DMS 273 treated with DMSO at 0.1 percent for 48 hours (cell line): ENCODE data around the gene TNIP1.

Source experiments
- DNase-seq: peaks from one replicate; lab custom pipeline; 2025; lab: John Stamatoyannopoulos, UW

TNIP1 gene, protein sequence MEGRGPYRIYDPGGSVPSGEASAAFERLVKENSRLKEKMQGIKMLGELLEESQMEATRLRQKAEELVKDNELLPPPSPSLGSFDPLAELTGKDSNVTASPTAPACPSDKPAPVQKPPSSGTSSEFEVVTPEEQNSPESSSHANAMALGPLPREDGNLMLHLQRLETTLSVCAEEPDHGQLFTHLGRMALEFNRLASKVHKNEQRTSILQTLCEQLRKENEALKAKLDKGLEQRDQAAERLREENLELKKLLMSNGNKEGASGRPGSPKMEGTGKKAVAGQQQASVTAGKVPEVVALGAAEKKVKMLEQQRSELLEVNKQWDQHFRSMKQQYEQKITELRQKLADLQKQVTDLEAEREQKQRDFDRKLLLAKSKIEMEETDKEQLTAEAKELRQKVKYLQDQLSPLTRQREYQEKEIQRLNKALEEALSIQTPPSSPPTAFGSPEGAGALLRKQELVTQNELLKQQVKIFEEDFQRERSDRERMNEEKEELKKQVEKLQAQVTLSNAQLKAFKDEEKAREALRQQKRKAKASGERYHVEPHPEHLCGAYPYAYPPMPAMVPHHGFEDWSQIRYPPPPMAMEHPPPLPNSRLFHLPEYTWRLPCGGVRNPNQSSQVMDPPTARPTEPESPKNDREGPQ

DNA sequence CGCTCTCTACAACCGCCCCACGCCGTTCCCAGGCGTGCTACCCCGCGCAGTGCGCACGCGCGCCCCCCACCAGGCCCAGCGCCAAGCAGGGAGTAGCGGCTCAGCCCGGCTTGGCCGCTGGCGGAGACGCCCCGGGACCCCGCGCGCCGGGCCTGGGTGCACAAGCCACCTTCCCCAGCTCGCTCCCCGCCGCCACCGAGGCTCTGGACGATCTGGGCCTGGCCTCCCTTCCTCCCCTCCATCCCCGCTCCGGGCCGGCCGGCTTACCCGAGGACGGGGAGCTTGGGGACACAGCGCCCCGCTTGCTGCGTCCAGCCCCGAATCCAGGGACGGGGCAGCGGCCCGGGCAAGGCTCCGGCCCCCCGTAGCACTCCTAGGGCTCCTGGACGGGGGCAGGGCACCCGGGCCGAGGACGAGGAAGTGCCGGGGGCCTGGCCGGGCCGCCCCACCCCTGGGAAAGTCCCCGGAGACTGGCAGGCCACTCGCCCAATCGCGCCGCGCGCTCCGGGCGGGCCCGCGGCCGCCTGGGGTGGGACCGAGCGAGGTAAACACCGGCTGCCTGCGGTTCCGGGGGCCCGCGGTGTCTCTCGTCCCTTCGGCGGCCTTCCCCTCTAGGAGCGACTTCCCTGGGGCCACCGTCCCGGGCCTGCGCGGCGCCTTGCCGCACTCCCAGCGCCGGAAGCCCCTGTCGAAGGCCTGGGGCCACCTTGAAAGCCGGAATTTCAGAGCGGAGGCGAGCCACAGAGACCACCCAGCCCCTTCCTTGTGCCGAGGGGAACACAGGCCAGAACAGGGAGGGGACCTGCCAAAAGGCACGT is at the start of gene TNIP1:
Gene TNIP1, minus strand, starts transcription at position 422 of the 818 bp plus-strand sequence. CDS start 15,939 bp downstream, outside the sequence.
- peak; percentile 58 for DNase-seq

DNA sequence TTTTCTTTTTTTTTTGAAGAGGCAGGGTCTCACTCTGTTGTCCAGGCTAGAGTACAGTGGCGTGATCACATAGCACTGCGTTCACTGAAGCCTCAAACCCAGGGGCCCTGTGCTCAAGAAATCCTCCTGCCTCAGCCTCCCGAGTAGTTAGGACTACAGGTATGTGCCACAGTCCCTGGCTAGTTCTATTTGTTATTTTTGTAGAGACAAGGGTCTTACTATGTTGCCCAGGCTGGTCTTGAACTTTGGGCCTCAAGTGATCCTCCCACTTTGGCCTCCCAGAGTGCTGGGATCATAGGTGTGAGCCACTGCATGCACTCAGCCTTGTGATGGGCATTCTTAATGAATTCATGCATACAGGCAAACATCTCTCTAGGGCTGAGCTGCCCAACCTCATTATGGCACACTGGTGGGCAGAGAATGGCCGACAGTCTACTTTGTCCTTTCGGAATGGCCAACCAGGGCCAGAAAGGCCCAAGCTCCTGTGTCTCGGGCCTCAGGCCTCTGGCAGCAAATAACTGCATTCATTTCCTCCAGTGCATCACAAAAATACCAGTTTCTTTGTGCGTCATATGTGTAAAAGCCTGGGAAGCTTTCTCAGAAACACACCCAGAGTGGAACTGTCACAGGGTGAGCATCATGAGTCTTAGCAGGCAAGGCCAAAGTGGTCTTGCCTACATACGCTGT is 49.5 kb upstream of the TNIP1 start:
- DNase-seq, result no peak

DNA sequence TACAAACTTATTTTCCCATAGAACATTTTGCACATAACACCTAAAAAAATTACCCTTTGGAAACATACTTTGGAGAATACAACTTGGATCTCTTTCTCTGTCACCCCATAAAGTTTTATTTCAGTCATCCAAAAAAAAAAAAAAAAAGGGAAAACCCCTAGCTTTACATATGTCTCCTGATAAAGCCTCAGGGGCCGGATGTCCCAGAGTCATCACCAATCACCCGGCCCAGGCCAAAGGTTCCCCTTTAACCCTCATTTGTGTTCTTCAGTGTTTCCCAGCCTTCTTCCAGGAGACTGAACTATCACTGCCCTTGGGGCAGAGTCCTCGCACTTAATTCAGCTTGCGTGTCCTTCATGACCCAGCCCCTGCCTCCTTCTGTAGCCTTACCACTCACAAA is 48.0 kb upstream of the TNIP1 start:
- DNase-seq, result no peak

DNA sequence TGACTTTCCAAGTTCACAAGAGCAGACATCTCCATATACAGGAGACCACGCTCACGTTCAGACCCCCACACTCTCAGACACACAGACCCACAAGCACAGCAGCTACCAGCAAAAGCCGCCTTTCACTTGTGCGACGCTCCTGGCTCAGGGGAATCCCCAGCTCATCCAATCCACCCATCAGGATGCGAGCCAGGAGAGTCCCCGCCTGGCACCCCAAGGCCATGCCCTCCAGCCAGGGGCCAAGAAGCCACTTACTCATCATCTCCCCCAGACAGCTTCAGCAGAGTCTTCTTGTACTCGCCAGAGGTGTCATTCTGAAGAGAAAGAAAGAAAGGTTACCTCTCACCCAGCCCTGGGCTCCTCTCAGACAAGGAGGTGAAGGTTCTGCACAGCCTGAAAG is 47.1 kb upstream of the TNIP1 start:
- DNase-seq, result no peak

DNA sequence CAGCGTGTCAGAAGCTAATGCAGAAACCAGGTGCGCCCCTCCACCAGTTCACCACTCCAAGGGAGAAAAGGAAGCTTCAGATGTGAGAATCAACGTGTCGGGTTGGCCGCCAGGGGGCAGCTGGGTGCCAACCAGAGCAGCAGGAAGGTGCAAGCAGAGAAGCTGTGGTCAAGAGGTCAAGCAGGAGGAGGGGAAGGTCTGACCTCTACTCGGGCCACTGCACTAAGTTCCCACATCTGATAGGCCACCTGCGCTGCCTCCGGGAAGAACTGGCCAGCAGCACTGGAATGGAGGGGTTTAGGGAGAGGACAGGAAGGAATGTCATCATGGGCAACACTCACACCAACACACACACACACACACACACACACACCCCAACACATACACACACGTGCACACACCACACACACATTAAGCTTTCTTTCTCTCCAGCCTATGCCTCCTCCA is 45.4 kb upstream of the TNIP1 start:
- DNase-seq, result no peak

DNA sequence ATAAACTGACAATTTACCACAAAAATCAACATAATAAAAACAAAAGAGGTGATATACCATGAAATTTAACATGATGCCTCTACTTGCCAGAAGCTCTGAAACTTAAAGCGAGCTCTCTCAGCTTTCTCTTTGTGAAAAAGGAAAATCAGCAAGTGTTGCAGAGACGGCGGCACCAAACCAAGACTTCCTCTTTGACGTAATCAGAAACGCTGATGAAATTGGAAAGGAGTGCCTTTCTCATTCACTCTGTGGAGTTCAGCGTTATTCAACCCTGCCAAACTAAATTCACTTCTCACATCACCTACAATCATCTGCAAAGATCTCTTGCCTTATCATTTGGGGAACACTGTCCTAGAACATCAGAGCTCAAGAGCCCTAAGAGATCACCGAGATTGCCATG is 44.6 kb upstream of the TNIP1 start:
- no peak for DNase-seq

DNA sequence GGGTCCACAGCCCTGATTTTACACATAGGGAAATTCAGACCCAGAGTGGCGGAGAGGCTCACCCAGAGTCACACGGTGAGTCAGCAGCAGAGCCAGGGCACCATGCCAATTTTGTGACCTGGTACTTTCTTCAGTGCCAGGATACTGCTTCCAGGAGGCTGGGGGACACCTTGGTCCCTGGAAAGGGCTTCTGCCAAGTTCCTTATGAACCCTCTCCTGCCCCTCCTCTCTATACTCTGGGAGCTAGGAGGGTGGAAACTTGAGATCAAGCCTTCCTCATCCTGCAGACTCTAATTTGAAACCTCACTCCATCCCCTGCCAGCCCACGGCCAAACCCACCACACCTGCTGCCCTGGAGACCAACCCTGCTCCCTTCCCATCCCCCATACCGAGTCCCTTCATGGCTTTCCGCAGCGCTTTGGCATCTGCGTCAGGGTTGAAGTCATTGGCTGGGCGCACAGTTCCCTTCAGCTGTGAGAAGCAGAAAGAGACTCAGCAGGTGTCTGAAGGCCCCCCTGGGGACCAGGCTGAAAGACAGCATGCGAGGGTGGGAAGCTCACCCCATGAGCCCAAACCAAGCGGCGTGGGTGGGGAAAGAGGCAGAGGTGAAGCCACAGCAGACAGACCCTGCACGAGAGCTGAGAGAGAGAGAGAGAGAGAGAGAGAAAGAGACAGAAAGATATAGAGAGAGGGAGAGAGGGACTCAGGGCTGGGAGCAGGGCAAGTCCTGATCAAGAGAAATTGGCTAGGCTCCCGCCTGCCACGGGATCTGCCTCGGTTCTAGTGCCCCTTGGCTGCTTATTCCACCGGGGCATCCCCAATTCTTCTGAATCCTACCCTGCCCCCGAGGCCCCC is 43.3 kb upstream of the TNIP1 start:
- DNase-seq, result no peak

DNA sequence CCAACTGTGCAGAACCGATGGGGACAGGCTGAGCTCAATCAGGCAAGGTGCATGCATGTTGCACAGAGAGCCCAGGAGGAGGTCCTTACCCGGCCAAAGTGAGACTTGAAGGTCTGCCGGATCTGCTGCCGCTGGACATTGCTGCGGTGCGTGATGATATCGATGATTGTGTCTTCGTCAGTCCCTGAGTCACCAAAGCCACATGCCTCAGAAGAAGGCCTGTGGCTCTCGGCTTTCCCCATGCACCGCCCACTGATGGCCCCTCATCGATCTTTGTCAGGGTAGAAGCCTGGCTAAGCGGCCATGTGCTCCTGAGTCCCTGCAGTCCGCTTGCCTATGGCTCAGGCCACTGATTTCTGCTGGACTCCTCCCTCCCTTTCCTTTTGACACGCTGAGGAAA is 42.0 kb upstream of the TNIP1 start:
- no peak for DNase-seq

DNA sequence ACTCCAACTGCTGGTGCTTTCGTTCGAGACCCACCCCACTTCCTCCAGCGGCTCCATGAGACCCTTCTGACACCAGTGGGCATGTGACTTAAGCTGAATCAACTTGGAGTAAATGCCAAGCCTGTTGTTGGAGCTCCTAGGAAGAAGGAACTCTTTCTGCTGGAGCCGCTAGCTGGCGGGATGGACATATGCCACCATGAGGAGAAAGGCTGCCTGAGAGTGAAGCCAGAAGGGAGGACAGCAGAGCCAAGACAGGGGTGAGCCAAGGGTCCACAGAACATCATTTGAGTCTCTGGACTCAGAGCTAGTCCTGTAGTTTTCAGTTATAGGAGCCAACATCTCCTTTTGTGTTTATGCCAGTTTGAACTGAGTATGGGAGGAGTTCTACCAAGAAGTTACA is 40.8 kb upstream of the TNIP1 start:
- DNase-seq, result no peak

DNA sequence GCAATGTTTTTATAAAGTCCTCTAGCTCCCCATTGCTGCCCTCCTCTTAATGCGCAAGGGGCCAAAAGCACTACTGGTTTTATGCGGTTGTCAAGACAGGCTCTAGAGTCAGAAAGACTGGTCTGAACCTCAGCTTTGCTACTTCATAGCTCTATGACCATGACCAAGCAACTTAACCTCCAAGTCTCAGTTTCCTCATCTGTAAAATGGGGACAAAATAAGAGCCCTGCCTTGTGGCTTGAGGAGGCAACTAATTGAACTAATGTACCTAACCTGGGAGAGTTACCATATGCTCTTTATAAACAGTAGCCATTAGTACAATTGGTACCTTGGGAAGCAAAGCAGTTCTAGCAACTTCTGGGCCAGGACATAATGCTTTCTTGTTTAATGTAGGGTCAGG is 40.3 kb upstream of the TNIP1 start:
- no peak for DNase-seq

DNA sequence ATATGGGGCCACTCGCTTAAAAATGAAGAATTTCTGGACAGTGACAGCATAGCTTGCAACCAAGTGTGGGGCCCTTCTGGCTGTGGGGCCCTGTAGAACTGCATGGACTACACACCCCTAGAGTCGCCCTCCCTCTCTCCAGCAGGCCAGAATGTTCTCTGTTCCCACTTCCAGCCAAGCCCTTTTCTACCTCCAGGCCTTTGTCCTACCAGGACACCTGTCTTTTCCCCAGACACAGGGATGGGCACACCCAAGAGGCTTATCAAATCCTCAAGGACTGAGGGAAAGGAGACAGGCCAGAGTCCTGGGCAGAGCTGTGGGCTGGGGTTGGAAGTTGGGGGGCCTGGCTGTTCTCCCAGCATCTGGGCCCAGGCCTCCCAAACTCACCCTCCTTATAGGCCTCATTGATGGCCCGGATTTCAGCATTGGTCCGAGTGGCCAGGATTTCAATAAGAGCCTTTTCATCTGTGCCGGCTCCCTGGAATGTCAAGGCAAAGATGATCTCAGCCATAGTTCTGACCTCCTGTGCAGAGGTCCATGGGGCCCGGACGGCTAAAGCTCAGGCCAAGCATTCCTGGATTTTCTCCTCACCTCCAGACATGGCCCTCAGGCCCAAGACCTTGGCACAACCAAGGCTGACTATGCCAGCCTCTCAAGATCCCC is 38.2 kb upstream of the TNIP1 start:
- DNase-seq, result no peak

DNA sequence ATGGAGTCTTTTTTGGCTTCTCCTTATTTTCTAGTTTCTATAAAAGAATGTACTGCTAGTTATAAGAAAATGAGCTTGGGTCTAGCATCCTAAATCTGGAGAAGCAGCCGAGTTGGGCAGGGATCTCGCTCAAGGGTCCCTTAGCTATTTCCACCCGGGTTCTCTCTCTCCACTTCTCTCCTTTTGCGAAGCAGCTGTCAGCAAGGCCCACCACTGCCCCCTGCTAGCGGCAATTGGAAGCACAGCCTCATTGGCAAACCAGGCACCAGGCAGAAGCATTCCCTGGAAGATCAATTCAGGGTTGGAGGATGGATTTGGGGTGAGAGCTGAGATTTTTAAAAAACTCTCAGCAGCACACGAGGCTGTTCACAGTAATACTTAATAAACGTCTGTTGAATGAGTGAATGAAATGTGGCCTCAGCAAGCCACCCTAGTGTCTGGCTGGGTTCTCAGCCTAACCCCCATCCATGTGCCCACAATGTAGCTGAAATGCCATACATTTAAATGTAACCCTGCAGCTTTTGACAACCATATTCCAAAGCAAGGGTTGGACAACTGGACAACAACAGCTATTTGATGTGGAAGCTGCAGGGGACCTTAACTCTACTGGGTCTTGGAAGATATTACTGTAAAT is 34.6 kb upstream of the TNIP1 start:
- no peak for DNase-seq

DNA sequence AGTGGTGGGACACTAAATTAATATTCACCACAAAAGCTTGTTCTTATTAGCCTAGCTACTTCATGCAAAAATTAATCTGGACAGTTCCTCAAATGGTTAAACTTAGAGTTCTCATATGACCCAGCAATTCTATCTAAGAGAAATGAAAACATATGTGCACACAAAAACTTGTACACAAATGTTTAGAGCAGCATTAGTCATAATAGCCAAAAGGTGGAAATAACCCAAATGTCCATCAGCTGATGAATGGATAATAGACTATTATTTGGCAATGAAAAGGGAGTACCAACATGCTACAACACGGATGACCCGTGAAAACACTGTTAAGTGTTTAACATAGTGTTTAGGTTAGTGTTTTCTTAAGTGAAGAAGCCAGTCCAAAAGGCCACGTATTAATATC is 32.8 kb upstream of the TNIP1 start:
- no peak for DNase-seq

DNA sequence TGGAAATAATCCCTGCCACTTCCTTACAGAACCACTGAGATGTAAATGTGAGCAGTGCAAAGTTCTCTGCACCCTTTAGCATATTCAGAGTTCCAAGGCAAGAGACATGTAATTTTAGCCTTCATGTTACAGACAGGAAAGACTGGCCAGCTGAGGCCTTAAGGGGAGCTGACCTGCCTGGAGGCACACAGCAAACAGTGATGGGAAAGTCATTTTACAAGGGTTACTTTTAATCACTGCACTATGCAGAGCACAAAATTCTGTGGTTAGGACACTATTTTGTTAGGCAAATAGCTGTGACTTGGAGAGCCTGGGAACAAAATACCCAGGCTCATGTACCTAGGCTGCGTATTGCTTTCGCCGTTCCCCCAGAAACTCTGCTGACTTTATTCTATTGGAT is 30.2 kb upstream of the TNIP1 start:
- no peak for DNase-seq

DNA sequence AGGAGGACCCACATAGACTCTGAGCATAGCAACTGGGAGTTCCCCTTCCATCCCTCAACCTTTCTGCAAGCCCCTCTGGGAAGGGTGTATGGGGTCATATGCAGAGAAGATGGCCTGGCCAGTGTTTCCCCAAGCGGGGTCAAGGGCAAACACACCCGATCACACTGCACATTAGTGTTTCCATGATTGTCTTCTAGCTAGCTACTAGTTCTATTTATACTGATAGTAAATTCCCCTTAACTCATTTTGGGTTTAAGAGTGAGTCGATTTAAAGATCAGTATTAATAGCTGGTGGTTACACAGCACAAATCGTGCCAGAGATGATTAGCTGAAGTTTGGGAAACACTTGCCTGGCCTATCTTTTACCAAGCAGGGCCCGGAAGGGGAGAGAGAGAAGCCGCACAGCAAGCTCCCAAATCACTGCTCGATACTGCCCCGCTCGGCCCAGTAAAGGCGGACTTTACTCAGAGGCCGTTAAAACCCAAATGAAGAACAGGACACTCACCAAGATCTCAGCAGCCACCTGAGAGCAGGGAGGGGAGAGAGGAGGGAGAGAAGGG is 29.4 kb upstream of the TNIP1 start:
- DNase-seq, result no peak

DNA sequence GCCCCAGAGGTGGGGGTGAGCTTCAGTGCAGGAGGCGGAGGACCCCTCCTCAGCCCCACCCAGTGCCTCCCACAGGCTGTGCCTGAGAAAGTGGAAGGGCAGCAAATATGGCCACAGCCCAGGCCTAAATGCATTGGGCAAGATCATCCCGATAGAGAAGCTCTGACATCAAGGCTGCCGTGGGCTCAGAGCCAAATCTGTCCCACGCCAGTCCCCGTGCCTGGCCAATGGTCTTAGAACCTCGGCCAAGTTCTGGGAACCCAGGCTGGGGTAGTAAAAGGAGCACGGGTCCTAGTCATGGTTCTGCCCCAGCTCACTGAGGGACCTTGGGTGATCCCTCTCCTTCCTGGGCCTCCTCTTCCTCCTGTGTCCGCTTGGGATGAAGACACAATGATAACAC is 27.7 kb upstream of the TNIP1 start:
- no peak for DNase-seq

DNA sequence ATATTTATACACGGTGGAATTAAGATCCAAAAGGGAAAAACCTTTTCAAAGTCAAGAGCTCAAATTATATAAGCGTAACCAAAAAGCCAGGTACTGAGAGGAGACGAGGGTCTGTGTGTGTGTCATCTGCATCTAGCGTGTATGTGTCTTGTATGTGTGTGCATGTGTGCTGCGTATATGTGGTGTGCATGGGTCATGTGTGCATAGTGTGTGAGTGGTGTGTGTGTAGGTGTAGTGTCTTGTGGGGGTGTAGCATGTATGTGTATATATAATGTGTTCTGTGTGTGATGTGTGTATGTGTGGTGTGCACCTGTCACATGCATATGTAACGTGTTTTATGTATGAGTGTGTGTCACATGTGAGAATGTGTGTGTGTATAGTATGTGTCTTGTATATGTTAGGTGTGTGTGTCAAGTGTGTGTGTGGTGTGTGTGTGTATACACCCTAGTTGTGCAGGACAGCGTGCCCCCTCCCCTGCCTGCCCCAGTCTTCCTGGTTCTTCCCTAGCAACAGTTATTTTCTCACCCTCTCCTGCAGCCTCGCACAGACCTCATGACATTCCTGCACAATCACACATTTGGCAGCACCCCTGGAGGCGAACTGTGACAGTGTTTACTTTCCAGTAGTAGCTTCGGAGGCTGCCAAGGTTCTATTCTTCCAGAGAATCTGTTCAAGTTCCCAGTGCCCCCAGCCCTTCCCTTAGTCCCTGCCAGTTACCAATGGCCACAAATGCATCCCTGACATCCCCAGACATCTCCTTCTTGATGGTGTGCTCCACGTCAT is 27.1 kb upstream of the TNIP1 start:
- no peak for DNase-seq

DNA sequence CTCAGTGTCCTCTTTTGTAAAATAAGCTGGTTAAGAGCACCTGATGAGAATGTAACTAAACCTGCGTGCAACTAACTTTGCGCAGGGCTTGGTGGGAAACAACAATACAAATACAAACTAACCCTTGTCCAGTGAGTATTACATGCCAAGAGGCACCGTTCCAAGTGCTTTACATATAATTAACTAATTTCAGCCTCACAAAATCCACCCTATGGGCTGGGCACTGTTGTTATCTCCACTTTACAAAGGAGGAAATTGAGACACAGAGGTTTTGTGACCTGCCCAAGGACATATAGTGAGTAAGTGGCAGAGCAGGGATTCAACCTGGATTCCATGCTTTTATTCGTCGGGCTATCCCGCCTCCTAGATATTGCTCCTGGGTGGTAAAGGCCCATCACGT is 26.2 kb upstream of the TNIP1 start:
- no peak for DNase-seq

DNA sequence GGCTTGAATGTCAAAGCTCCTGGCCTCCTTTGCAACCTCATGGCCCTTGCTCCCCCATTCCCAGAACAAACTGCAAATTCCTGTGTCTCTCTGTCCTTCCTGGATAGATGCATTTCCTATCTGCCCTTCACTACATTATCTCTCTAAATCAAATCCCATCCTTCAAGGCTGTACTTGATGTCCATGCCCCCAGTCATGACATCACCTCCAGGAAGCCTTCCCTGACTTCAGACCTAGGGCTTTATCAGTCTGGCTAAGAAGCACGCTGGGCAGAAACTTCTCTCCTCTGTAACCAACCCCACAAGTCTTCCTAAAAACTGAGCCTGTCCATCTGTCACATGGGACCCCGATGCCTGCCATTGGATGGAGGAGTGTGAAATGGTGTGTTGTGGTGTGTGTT is 25.7 kb upstream of the TNIP1 start:
- no peak for DNase-seq
